ENCODE data around the gene BCDIN3D. TPM values are rescaled to one million over a fixed set of nuclear protein-coding genes. Genes with fewer than 3 reads are reported as not detected.

BCDIN3D gene
- polyA plus RNA-seq, 1 donor (not counting 4 experiments of a cell fraction or from before 2014, with no cell fraction given) = 3.7 TPM

GRCh38 chr12:49825971-49826421, 16.9 kb downstream of the BCDIN3D start:
- peak overlapping the region; percentile 99 for H3K4me2 ChIP-seq (ENCODE audit: control insufficient read depth, extremely low read depth, insufficient read depth, low read depth, low read length)
- no peaks in the 10 kb centered on the region for H3K9me3 ChIP-seq (ENCODE audit: control insufficient read depth, low read depth, low read length)
- peaks cover 38% of the 10 kb centered on the region for H3K4me1 ChIP-seq (ENCODE audit: control insufficient read depth, extremely low read depth, insufficient read depth, low read length)
- no peak for DNase-seq (ENCODE audit: low read depth, low spot score)
- H3K79me2 ChIP-seq (ENCODE audit: control insufficient read depth, insufficient read depth, low read length) = peaks cover 44% of the 10 kb centered on the region
- no peak overlapping the region for H2AFZ ChIP-seq (ENCODE audit: control insufficient read depth, low read length)
- no peak overlapping the region for H3K9ac ChIP-seq (ENCODE audit: control insufficient read depth, extremely low read depth, insufficient read depth, low read length)
- dilution Hi-C loops (cut with MboI; ENCODE audit: extremely low pct_ligation_motif_present, low sequenced_read_pairs) = no loop called here
- H3K27me3 ChIP-seq (ENCODE audit: control insufficient read depth, extremely low read depth, insufficient read depth, low read length) = no peaks in the 10 kb centered on the region
- H3K9me1 ChIP-seq (ENCODE audit: control insufficient read depth, extremely low read depth, insufficient read depth, low read length) = peaks cover 11% of the 10 kb centered on the region
- no peak overlapping the region for H3K4me3 ChIP-seq (ENCODE audit: control insufficient read depth in 2 of 3, extremely low read depth in 1 of 3, insufficient read depth in 2 of 3, low read depth in 1 of 3, low read length in 3 of 3)
- no peak for TF ChIP-seq CTCF (optimal IDR thresholded peaks at IDR 0.05 in 1 of 3, IDR thresholded peaks at IDR 0.05 in 1 of 3, conservative IDR thresholded peaks at IDR 0.05 in 1 of 3; ENCODE audit: extremely low read depth in 1 of 3, insufficient read depth in 2 of 3, low read length in 3 of 3)
- no peak for TF ChIP-seq EZH2 (IDR thresholded peaks at IDR 0.05; ENCODE audit: low read length)
- peaks cover 14% of the 10 kb centered on the region for H4K20me1 ChIP-seq (ENCODE audit: control insufficient read depth, extremely low read depth, insufficient read depth, low read length)
- H3K27ac ChIP-seq (ENCODE audit: control insufficient read depth, insufficient read depth, low read length) = peak overlapping the region; percentile 27
- FAIRE-seq = peak; percentile 75
- peaks cover 1 to 6% of the 10 kb centered on the region in 2 experiments for H3K36me3 ChIP-seq (ENCODE audit: control insufficient read depth in 2 of 2, extremely low read depth in 1 of 2, insufficient read depth in 2 of 2, low read length in 2 of 2)

DNA sequence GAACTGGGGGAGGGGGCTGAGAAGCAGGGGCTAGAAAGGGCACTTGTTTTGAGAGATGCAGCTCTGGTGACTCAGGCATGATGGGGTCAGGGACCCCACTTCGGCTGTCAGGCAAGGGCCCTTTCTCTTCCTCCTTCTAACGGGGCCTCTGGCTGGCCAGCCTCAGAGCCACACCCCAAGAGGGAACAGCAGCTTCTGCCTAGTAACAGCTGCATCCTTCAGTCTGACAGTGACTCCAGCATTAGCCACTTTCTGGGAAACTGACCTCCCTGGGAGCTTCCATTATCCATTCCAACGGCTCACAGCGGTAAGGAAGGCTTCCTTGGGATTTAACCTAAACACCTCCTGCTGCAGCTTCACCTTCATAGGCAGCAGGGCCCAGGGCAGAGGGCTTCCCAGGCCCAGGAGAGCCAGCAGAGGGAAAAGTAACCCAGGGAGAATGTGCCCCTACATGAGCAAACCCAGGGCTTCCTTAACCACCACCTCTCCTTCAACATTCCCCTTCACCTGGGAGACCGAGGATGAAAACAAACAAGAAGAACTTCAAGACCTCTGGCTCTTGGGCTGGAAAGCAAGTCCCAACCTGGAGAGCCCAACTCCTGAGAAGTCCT, 17.4 kb downstream of the BCDIN3D start:
- H3K9me1 ChIP-seq (ENCODE audit: control insufficient read depth, extremely low read depth, insufficient read depth, low read length) = peaks cover 11% of the 10 kb centered on the region
- H3K79me2 ChIP-seq (ENCODE audit: control insufficient read depth, insufficient read depth, low read length) = peaks cover 48% of the 10 kb centered on the region
- TF ChIP-seq EZH2 (IDR thresholded peaks at IDR 0.05; ENCODE audit: low read length) (no peak), CTCF (optimal IDR thresholded peaks at IDR 0.05 in 1 of 3, IDR thresholded peaks at IDR 0.05 in 1 of 3, conservative IDR thresholded peaks at IDR 0.05 in 1 of 3; ENCODE audit: extremely low read depth in 1 of 3, insufficient read depth in 2 of 3, low read length in 3 of 3) (no peak)
- peak overlapping the region in 2 of 3 experiments; percentile 1 to 6 for H3K4me3 ChIP-seq (ENCODE audit: control insufficient read depth in 2 of 3, extremely low read depth in 1 of 3, insufficient read depth in 2 of 3, low read depth in 1 of 3, low read length in 3 of 3)
- peaks cover 3 to 6% of the 10 kb centered on the region in 2 experiments for H3K36me3 ChIP-seq (ENCODE audit: control insufficient read depth in 2 of 2, extremely low read depth in 1 of 2, insufficient read depth in 2 of 2, low read length in 2 of 2)
- DNase-seq (ENCODE audit: low read depth, low spot score) (no peak), FAIRE-seq (peak; percentile 29)
- H3K27ac ChIP-seq (ENCODE audit: control insufficient read depth, insufficient read depth, low read length) = peak overlapping the region; percentile 27
- H3K9me3 ChIP-seq (ENCODE audit: control insufficient read depth, low read depth, low read length) = no peaks in the 10 kb centered on the region
- H4K20me1 ChIP-seq (ENCODE audit: control insufficient read depth, extremely low read depth, insufficient read depth, low read length) = peaks cover 14% of the 10 kb centered on the region
- dilution Hi-C loops (cut with MboI; ENCODE audit: extremely low pct_ligation_motif_present, low sequenced_read_pairs) = no loop called here
- peak overlapping the region; percentile 55 for H3K9ac ChIP-seq (ENCODE audit: control insufficient read depth, extremely low read depth, insufficient read depth, low read length)
- H3K4me1 ChIP-seq (ENCODE audit: control insufficient read depth, extremely low read depth, insufficient read depth, low read length) = peaks cover 38% of the 10 kb centered on the region
- no peaks in the 10 kb centered on the region for H3K27me3 ChIP-seq (ENCODE audit: control insufficient read depth, extremely low read depth, insufficient read depth, low read length)
- H3K4me2 ChIP-seq (ENCODE audit: control insufficient read depth, extremely low read depth, insufficient read depth, low read depth, low read length) = peak overlapping the region; percentile 99
- H2AFZ ChIP-seq (ENCODE audit: control insufficient read depth, low read length) = no peak overlapping the region

All from keratinocyte (primary cell).